Stimulated activated CD8-positive, alpha-beta memory T cell treated with anti-CD3 and anti-CD28 coated beads, Interleukin-2, amount 100 ng/mL, for 48 hours (primary cell): ENCODE data around the gene AGAP1.
"Not testable (repeated sequence)": the region's sequence is repeated elsewhere in the genome, so short reads cannot be mapped to it uniquely, and the experiment has no call there.

Source experiments
- DNase-seq, 2 donors: peaks; one replicate each; pipeline ENCODE4 v3.0.0-alpha.2; 2020; ENCODE audit warnings: low read depth in 2 of 2

The AGAP1 gene

GRCh38 chr2:236041616-236042015 is 547.8 kb downstream of the AGAP1 start:
- DNase-seq: no peak

GRCh38 chr2:236042087-236042486 is 548.2 kb downstream of the AGAP1 start:
- no peak for DNase-seq

GRCh38 chr2:236044191-236044590 is 550.3 kb downstream of the AGAP1 start:
- no peak for DNase-seq

- no peak for DNase-seq
Observed at GRCh38 chr2:236045251-236046235, 551.7 kb downstream of the AGAP1 start.

- no peak for DNase-seq
Observed at GRCh38 chr2:236046715-236047114, 552.9 kb downstream of the AGAP1 start.

GRCh38 chr2:236047176-236047575 is 553.3 kb downstream of the AGAP1 start:
- DNase-seq: no peak

- DNase-seq: no peak
Observed at GRCh38 chr2:236047886-236048540, 554.2 kb downstream of the AGAP1 start.

GRCh38 chr2:236049981-236050380 is 556.1 kb downstream of the AGAP1 start:
- no peak for DNase-seq

- no peak for DNase-seq
Observed at GRCh38 chr2:236051351-236051750, 557.5 kb downstream of the AGAP1 start.

- no peak for DNase-seq
Observed at GRCh38 chr2:236051806-236052205, 558.0 kb downstream of the AGAP1 start.

GRCh38 chr2:236052206-236052605 is 558.4 kb downstream of the AGAP1 start:
- DNase-seq: no peak

GRCh38 chr2:236052926-236053821 is 559.3 kb downstream of the AGAP1 start:
- no peak for DNase-seq

GRCh38 chr2:236054125-236054524 is 560.3 kb downstream of the AGAP1 start:
- no peak for DNase-seq

- DNase-seq: no peak
Observed at GRCh38 chr2:236054621-236055305, 560.9 kb downstream of the AGAP1 start.

GRCh38 chr2:236055471-236055870 is 561.6 kb downstream of the AGAP1 start:
- DNase-seq: no peak

- DNase-seq: no peak
Observed at GRCh38 chr2:236056141-236056540, 562.3 kb downstream of the AGAP1 start.

- DNase-seq: no peak
Observed at GRCh38 chr2:236057375-236057774, 563.5 kb downstream of the AGAP1 start.

- DNase-seq: no peak
Observed at GRCh38 chr2:236061497-236061896, 567.7 kb downstream of the AGAP1 start.

GRCh38 chr2:236061899-236062298 is 568.1 kb downstream of the AGAP1 start:
- no peak for DNase-seq

GRCh38 chr2:236062806-236063205 is 569.0 kb downstream of the AGAP1 start:
- DNase-seq: not testable (repeated sequence)

- DNase-seq: no peak
Observed at GRCh38 chr2:236063994-236064393, 570.2 kb downstream of the AGAP1 start.
